ENCODE measurements around the gene TMEM123.

The TMEM123 gene

DNA sequence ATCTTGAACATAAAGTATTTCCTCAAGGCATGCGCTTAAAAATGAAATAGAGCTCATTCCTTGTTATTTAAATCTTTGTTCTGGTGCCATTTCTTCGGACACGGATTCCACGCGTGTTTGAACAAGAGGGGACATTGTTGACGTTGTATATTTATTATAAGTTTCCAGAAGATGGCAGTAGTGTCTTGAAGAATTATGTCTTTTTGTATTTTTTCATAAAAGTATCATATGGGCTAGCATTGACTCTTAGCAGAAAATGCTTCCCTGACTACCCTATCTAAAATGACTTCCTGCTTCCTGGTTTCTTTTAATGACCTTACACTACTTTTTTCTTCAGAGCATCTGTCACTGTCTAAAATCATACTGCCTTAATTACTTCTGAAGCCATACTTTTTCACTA lies 85.2 kb downstream of the TMEM123 start:
- H3K4ac ChIP-seq (ENCODE audit: low read depth, low read length) = no peak overlapping the region
- H3K79me1 ChIP-seq (ENCODE audit: low read length) = no peaks in the 10 kb centered on the region

DNA sequence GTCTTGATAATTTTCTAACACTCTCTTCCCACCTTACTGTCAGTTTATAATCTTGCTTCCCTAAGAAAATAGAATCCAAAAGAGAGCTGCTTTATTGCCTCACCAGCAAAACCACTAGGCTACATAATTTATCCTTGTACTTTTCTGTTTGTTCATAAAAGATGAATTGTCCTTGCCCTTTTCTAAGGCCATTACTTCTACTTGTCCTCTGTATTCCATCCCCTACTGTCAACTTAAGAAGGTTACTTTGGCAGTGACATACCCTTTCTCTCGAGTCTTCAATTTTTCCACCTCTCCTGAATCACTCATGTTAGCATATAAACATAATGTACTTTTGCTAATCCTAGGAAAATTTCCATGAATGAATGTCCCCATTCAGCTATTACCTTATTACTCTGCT lies 87.6 kb downstream of the TMEM123 start:
- no peak overlapping the region for H2BK5ac ChIP-seq (ENCODE audit: low read depth, low read length, poor library complexity)
- no peak for DNase-seq
- no peak overlapping the region for H2AK5ac ChIP-seq (ENCODE audit: low read length)
- no peaks in the 10 kb centered on the region for H3K79me1 ChIP-seq (ENCODE audit: low read length)
- H3K23ac ChIP-seq (ENCODE audit: low read length) = no peak overlapping the region
- H3K18ac ChIP-seq (ENCODE audit: low read length) = no peak overlapping the region
- H3K4me3 ChIP-seq (ENCODE audit: low read depth, low read length) = no peak overlapping the region
- no peak overlapping the region for H3K4me2 ChIP-seq (ENCODE audit: low read length)
- H3K4me1 ChIP-seq (ENCODE audit: control insufficient read depth in 1 of 2, insufficient read depth in 2 of 2, low read length in 2 of 2) = no peaks in the 10 kb centered on the region
- H2BK120ac ChIP-seq (ENCODE audit: insufficient read depth, low read length, poor library complexity) = no peak overlapping the region
- no peaks in the 10 kb centered on the region for H3K27me3 ChIP-seq (ENCODE audit: insufficient read depth, low read length)
- peaks cover 19 to 26% of the 10 kb centered on the region in 2 experiments for H3K36me3 ChIP-seq (ENCODE audit: control insufficient read depth in 1 of 2, insufficient read depth in 2 of 2, low read length in 2 of 2)
- no peak overlapping the region for H2AFZ ChIP-seq (ENCODE audit: insufficient read depth, low read length, poor library complexity)
- H3K9ac ChIP-seq (ENCODE audit: low read length) = no peak overlapping the region
- no peaks in the 10 kb centered on the region for H3K79me2 ChIP-seq (ENCODE audit: control insufficient read depth, insufficient read depth, low read length, poor library complexity)
- no peak overlapping the region for H4K12ac ChIP-seq (ENCODE audit: low read depth, low read length)
- H3K27ac ChIP-seq (ENCODE audit: low read depth, low read length) = no peak overlapping the region
- no peak overlapping the region for H3K14ac ChIP-seq (ENCODE audit: low read length)
- no peaks in the 10 kb centered on the region for H3K9me3 ChIP-seq (ENCODE audit: insufficient read depth, low read depth, low read length)
- whole genome bisulfite sequencing (ENCODE audit: extremely low coverage, insufficient coverage, insufficient read length) = no CpG with 5 or more reads among the region's 1 CpG
- no peak overlapping the region for H3K4ac ChIP-seq (ENCODE audit: low read depth, low read length)
- H4K91ac ChIP-seq (ENCODE audit: low read depth, low read length) = no peak overlapping the region
- no peak overlapping the region for H4K8ac ChIP-seq (ENCODE audit: low read depth, low read length)
- H2BK12ac ChIP-seq (ENCODE audit: low read length) = no peak overlapping the region

More for the DNA sequence above, 85.2 kb downstream of the TMEM123 start:
- H3K27me3 ChIP-seq (ENCODE audit: insufficient read depth, low read length) = no peaks in the 10 kb centered on the region
- no peak overlapping the region for H3K18ac ChIP-seq (ENCODE audit: low read length)
- no peak overlapping the region for H3K23ac ChIP-seq (ENCODE audit: low read length)
- no peaks in the 10 kb centered on the region for H3K9me3 ChIP-seq (ENCODE audit: insufficient read depth, low read depth, low read length)
- H3K27ac ChIP-seq (ENCODE audit: low read depth, low read length) = no peak overlapping the region
- no peak overlapping the region for H4K12ac ChIP-seq (ENCODE audit: low read depth, low read length)
- no peak overlapping the region for H4K8ac ChIP-seq (ENCODE audit: low read depth, low read length)
- H3K9ac ChIP-seq (ENCODE audit: low read length) = no peak overlapping the region
- no peak overlapping the region for H3K14ac ChIP-seq (ENCODE audit: low read length)
- no CpG with 5 or more reads among the region's 6 CpGs for WGBS (ENCODE audit: extremely low coverage, insufficient coverage, insufficient read length)
- no peak overlapping the region for H4K91ac ChIP-seq (ENCODE audit: low read depth, low read length)
- H2AK5ac ChIP-seq (ENCODE audit: low read length) = no peak overlapping the region
- H3K4me2 ChIP-seq (ENCODE audit: low read length) = no peak overlapping the region
- no peak overlapping the region for H2BK12ac ChIP-seq (ENCODE audit: low read length)
- H2AFZ ChIP-seq (ENCODE audit: insufficient read depth, low read length, poor library complexity) = no peak overlapping the region
- no peaks in the 10 kb centered on the region for H3K79me2 ChIP-seq (ENCODE audit: control insufficient read depth, insufficient read depth, low read length, poor library complexity)
- no peak overlapping the region for H3K4me3 ChIP-seq (ENCODE audit: low read depth, low read length)
- H2BK120ac ChIP-seq (ENCODE audit: insufficient read depth, low read length, poor library complexity) = no peak overlapping the region
- no peaks in the 10 kb centered on the region for H3K4me1 ChIP-seq (ENCODE audit: control insufficient read depth in 1 of 2, insufficient read depth in 2 of 2, low read length in 2 of 2)
- H3K36me3 ChIP-seq (ENCODE audit: control insufficient read depth in 1 of 2, insufficient read depth in 2 of 2, low read length in 2 of 2) = peaks cover 8 to 14% of the 10 kb centered on the region in 2 experiments
- peak in 1 of 2 donors; percentile 42 for DNase-seq
- no peak overlapping the region for H2BK5ac ChIP-seq (ENCODE audit: low read depth, low read length, poor library complexity)

DNA sequence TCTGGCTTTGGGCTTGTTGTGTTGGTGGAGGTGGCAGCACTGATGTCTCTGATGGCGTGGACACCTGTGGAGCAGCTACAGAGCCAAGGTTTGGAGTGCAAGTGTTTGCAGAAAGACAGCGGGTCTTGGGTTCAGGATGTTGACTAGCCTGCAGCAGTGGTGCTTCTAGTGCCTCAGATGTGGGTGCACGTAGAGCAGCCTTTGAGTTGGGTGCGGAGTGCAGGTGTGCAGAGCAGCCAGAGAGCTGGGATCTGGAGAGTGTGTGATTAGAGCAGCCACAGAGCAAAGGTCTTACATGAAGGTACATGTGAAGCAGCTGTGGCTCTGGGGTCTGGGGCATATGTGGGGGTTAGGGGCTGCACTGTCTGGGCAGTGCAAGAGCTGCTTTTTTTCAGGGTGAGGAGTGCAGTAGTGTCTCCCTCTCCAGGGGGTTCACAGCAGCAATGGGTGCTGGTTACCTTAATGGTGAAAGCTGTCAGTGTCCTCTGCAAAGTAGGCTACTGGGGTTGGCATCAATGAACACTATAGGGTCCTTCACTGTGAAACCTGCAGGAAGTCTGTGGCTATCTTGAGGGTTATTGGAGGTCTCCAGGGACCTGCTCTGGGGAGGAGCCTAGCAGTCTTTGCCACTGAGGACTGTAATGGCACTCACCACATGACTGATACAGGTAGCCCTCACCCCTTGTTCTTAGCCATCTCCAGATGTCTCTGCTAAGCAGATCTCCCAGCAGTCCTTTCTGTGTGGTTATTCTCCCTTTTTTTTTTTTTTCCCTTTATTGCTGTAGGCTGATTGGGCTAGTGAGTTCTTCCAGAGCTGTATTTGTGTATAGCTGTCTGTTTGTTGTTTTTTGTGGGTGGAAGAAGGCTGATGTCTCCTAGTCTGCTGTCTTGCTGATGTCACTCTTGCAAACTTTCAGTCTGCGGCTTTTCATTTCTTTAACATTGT lies 91.2 kb downstream of the TMEM123 start:
- no CpG with 5 or more reads among the region's 5 CpGs for WGBS (ENCODE audit: extremely low coverage, insufficient coverage, insufficient read length)
- no peaks in the 10 kb centered on the region for H3K27me3 ChIP-seq (ENCODE audit: insufficient read depth, low read length)
- no peak overlapping the region for H3K23ac ChIP-seq (ENCODE audit: low read length)
- no peak for DNase-seq
- no peaks in the 10 kb centered on the region for H3K79me2 ChIP-seq (ENCODE audit: control insufficient read depth, insufficient read depth, low read length, poor library complexity)
- no peak overlapping the region for H4K91ac ChIP-seq (ENCODE audit: low read depth, low read length)
- no peak overlapping the region for H2BK12ac ChIP-seq (ENCODE audit: low read length)
- no peak overlapping the region for H2AK5ac ChIP-seq (ENCODE audit: low read length)
- no peaks in the 10 kb centered on the region for H3K4me1 ChIP-seq (ENCODE audit: control insufficient read depth in 1 of 2, insufficient read depth in 2 of 2, low read length in 2 of 2)
- peaks cover 21 to 25% of the 10 kb centered on the region in 2 experiments for H3K36me3 ChIP-seq (ENCODE audit: control insufficient read depth in 1 of 2, insufficient read depth in 2 of 2, low read length in 2 of 2)
- no peak overlapping the region for H3K27ac ChIP-seq (ENCODE audit: low read depth, low read length)
- H2BK120ac ChIP-seq (ENCODE audit: insufficient read depth, low read length, poor library complexity) = no peak overlapping the region
- H3K4me3 ChIP-seq (ENCODE audit: low read depth, low read length) = no peak overlapping the region
- no peak overlapping the region for H3K14ac ChIP-seq (ENCODE audit: low read length)
- no peak overlapping the region for H4K8ac ChIP-seq (ENCODE audit: low read depth, low read length)
- no peak overlapping the region for H2BK5ac ChIP-seq (ENCODE audit: low read depth, low read length, poor library complexity)
- H3K4ac ChIP-seq (ENCODE audit: low read depth, low read length) = no peak overlapping the region
- H3K18ac ChIP-seq (ENCODE audit: low read length) = no peak overlapping the region
- no peaks in the 10 kb centered on the region for H3K79me1 ChIP-seq (ENCODE audit: low read length)
- H3K9ac ChIP-seq (ENCODE audit: low read length) = no peak overlapping the region
- no peak overlapping the region for H3K4me2 ChIP-seq (ENCODE audit: low read length)
- no peak overlapping the region for H2AFZ ChIP-seq (ENCODE audit: insufficient read depth, low read length, poor library complexity)
- H3K9me3 ChIP-seq (ENCODE audit: insufficient read depth, low read depth, low read length) = no peaks in the 10 kb centered on the region
- H4K12ac ChIP-seq (ENCODE audit: low read depth, low read length) = no peak overlapping the region

DNA sequence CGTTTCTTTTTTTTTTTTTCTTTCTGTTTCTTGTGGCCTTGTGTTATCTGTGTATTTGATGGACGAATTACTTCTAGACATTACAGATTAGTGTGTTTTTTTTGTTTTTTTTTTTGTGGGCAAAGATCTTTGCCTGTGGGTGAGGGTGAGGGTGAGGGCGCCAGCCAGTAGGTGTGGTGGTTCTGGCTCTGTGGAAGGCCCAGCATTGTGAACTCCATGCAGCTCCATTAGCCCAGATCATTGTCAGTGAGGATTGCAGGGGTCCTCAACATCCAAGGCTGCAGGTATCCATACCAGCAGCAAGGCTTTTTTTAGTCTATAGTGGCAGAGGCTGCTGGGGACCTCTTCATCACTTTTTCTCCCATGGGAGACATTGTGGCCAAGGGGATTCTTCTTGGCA lies 91.9 kb downstream of the TMEM123 start:
- Histone ChIP-seq H3K14ac (ENCODE audit: low read length) (no peak overlapping the region), H2BK12ac (ENCODE audit: low read length) (no peak overlapping the region), H3K4me1 (ENCODE audit: control insufficient read depth in 1 of 2, insufficient read depth in 2 of 2, low read length in 2 of 2) (no peaks in the 10 kb centered on the region), H4K91ac (ENCODE audit: low read depth, low read length) (no peak overlapping the region), H2AK5ac (ENCODE audit: low read length) (no peak overlapping the region), H2BK120ac (ENCODE audit: insufficient read depth, low read length, poor library complexity) (no peak overlapping the region), H3K23ac (ENCODE audit: low read length) (no peak overlapping the region), H4K8ac (ENCODE audit: low read depth, low read length) (no peak overlapping the region), H3K79me1 (ENCODE audit: low read length) (no peaks in the 10 kb centered on the region), H3K18ac (ENCODE audit: low read length) (no peak overlapping the region), H2AFZ (ENCODE audit: insufficient read depth, low read length, poor library complexity) (no peak overlapping the region), H3K9ac (ENCODE audit: low read length) (no peak overlapping the region), H3K79me2 (ENCODE audit: control insufficient read depth, insufficient read depth, low read length, poor library complexity) (no peaks in the 10 kb centered on the region), H3K27ac (ENCODE audit: low read depth, low read length) (no peak overlapping the region), H2BK5ac (ENCODE audit: low read depth, low read length, poor library complexity) (no peak overlapping the region), H3K4me3 (ENCODE audit: low read depth, low read length) (no peak overlapping the region), H3K4ac (ENCODE audit: low read depth, low read length) (no peak overlapping the region), H4K12ac (ENCODE audit: low read depth, low read length) (no peak overlapping the region), H3K27me3 (ENCODE audit: insufficient read depth, low read length) (no peaks in the 10 kb centered on the region), H3K9me3 (ENCODE audit: insufficient read depth, low read depth, low read length) (no peaks in the 10 kb centered on the region), H3K36me3 (ENCODE audit: control insufficient read depth in 1 of 2, insufficient read depth in 2 of 2, low read length in 2 of 2) (peaks cover 23 to 24% of the 10 kb centered on the region in 2 experiments), H3K4me2 (ENCODE audit: low read length) (no peak overlapping the region)
- WGBS (ENCODE audit: extremely low coverage, insufficient coverage, insufficient read length) = no CpG with 5 or more reads among the region's 3 CpGs
- no peak for DNase-seq
